DMS 273 (cell line): Measurements from ENCODE around the gene GABARAP.

ENCODE experiments used
- DNase-seq: peaks from one replicate; lab custom pipeline; 2025; ENCODE audit not compliant: unreplicated experiment; lab: John Stamatoyannopoulos, UW

The GABARAP gene

DNA sequence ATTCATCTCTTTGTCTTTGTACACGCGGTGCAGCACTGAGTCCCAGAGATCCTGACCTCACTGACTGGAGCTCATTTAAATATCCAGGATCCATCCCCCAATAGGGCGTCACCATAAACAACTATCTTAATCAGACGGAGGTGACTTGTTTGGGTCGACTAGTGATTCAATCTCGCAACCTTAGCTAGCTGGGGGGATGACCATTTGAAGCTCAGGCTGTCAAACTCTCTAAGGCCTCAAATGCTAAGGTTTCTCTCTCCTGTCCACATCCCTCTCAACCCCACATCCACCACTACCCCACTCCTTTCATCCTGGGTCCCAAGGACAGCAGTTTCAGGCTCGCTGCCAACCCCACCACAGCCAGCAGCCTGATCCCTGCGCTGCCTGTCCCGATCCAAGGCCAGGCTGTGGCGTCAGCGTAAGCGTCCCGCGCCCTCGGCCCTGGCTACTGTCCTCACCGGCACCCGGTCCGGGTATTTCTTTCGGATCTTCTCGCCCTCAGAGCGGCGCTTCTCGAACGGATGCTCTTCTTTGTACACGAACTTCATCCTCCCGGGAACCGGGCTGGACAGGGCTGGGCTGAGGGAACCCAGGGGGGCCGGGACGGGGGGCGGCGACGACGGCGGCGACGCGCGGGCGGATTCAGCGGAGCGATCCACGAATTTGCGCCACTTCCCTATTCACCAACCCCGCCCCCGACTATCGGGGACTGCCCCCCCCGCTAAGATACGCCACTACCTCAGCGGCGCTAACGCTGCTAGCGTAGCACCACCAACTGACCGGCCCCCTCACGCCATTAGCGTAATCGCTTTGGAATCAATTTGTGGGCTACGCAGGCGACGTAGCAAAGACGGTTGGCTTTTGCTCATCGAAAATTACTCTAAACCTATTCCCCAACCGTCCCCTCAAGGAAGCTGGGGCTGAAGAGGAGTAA, at the start of gene GABARAP:
Gene GABARAP (minus strand): TSS at position 667 of the 934 bp plus-strand sequence. CDS start 119 bp downstream, at position 548.
- peak; percentile 92 for DNase-seq

DNA sequence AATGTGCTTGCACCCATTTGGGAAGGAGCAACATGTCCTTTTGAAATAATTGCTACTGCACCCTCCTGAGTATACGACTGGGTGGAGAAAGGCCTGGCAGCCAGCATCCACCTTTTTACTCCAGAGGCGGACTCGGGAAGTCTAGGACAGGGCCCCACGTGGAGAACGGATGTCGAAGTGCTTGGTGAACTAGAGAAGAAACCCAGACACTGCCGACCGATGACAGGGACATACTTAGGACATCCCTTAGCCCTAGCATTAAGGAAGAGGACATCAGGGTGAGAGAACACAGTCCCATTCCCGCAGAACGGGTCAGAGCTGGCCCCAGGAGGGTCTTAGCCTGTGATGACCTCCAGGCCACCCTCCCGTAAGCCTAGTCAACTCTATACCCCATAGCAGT, 48.4 kb upstream of the GABARAP start:
- DNase-seq: no peak

DNA sequence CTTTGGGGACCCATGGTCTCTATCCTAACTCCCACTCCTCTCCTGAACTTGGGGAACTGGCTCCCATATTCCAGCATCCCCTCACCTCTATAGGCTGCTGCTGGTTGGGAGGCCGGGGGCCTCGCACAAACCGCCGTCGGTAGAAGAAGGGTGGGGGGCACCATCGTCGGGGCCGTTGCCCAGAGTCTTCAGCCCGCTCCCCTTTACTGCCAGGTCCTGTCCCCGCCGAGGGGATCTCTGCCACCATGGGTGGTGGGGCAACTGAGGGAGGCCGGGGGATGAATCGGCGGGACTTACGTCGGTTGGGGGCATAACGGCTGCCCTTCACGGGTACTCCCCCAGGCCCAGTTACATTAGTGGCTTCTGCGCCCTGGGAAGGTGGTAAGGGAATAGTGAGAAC, 47.9 kb upstream of the GABARAP start:
- DNase-seq: no peak

DNA sequence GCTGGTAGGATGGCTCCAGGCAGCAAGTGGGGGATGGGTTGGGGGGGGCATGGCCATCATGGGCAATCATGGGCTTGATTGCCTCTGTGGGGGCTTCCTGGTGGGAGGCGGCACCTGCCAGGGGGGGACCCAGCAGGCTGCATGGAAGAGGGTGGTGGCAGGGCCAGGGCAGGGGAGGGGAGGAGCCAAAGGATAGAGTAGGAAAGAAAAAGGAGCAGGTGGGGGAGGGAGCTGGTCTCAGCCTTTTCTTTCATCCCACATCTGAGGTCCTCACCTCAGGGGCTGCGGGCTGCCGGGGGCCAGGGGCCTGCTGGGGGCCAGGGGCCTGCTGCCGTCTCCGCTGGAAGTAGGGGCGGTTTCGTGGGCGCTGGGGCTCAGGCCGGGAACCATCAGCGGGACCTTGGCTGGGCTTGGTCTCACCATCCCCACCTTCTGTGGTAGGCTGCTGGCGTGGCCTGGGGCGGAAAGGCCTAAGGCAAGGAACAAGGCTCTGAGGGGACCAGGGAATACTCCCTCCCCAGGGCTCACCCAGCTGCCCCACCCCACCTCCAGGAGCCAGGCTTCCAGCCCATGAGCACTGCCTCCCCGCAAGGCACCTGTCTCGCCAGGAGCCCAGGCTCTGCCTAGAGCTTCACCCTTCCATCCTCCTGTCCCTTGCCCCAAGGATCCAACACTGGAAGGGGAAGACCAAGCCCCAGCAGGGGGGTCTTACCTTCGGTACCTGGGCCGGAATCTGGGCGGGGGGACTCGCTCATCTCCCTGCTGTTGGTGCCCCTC, 47.2 kb upstream of the GABARAP start:
- no peak for DNase-seq

DNA sequence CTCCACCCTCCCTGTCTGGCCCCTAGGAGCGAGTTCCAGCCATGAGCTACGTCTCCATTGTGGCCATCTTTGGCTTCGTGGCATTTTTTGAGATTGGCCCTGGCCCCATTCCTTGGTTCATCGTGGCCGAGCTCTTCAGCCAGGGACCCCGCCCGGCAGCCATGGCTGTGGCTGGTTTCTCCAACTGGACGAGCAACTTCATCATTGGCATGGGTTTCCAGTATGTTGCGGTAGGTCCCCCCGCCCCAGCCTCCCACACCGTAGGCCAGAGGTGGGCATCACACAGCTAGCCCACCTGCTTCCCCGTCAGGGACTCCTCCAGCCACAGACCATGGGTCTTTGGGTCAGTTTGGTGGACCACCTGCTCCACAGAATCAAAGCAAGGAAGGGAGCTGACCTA, 43.4 kb upstream of the GABARAP start:
- no peak for DNase-seq

DNA sequence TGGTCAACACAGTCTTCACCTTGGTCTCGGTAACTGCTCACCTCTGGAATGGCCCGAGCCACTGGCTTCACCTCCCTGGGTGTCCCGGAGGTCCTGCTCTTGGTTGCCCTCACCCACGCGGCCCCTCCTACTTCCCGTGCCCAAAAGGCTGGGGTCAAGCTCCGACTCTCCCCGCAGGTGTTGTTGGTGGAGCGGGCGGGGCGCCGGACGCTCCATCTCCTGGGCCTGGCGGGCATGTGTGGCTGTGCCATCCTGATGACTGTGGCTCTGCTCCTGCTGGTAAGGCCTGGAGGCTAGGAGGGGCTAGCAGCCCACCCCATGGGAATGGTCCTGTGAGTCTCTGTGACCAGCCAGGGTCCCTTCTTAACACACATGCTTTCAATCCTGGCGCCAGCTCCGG, 42.7 kb upstream of the GABARAP start:
- DNase-seq: no peak

DNA sequence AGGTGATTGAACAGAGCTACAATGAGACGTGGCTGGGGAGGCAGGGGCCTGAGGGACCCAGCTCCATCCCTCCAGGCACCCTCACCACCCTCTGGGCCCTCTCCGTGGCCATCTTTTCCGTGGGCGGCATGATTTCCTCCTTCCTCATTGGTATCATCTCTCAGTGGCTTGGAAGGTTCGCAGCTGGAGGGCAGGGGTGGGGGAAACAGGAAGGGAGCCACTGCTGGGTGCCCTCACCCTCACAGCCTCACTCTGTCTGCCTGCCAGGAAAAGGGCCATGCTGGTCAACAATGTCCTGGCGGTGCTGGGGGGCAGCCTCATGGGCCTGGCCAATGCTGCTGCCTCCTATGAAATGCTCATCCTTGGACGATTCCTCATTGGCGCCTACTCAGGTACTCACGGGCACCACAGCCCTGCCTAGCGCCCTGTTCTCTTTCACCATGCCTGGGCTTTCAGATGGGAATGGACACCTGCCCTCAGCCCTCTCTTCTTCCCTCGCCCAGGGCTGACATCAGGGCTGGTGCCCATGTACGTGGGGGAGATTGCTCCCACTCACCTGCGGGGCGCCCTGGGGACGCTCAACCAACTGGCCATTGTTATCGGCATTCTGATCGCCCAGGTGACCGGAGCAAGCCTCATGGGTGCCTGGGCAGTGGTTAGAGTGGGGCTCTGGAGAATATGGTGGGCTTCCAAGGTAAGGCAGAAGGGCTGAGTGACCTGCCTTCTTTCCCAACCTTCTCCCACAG, 41.4 kb upstream of the GABARAP start:
- no peak for DNase-seq

DNA sequence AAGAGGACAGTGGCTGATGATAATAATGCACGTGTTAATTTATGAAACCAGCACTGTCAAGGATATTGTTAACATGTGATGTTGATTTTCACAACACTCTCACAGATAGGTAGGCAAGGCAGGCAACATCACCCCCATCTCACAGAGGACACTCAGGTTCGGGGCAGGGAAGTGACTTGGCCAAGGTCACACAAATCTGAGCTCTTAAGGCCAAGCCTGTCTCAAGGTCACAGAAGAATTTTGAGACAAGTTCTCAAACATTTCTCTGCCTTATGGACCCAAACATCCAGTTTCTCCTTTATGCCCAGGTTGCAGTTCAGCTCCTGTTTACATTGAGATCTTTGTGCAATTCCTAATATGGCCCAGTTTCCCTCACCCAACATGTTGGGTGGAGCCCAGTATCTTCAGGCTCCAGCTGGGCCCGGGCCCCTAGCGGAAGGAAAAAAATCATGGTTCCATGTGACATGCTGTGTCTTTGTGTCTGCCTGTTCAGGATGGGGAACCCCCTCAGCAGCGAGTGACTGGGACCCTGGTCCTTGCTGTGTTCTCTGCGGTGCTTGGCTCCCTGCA, 40.6 kb upstream of the GABARAP start:
- peak; percentile 18 for DNase-seq

DNA sequence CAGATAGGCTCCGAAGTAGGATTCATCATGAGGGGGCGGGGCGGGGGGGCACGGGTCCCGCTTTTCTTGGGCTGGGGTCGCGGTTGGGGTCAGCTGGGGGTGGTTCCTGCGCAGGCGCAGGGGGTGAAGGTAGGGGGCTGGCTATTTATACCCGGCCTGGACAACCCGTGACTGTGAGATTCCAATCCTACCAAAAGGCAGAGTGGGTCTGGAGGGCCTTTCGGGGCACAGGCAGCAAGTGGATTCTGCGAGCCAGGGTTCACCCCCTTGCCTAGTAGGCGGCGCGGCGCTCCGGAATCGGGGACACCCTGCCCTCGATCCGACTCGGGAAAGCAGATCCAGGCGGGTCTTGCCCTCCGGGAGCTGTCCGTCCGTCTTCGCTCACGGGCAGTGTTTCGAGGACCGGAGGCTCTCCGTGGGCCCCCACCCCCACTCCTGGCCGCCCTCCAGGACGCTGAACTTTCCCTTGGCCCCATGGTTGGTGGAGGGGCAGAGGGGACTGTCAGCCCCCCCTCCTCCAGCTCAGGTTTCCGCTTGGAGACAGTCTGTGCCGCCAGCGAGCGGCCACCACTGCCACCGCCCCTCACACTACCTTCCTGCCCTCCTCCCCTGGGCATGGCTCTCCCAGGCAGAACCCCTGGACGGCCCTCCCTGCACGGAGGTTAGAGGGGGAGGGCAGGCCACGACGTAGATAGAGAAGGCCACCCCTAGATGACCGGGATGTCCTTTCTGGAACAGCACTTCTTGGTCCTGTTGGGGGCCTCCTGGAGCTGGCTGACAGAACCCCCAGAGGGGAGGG, 39.9 kb upstream of the GABARAP start:
- no peak for DNase-seq

DNA sequence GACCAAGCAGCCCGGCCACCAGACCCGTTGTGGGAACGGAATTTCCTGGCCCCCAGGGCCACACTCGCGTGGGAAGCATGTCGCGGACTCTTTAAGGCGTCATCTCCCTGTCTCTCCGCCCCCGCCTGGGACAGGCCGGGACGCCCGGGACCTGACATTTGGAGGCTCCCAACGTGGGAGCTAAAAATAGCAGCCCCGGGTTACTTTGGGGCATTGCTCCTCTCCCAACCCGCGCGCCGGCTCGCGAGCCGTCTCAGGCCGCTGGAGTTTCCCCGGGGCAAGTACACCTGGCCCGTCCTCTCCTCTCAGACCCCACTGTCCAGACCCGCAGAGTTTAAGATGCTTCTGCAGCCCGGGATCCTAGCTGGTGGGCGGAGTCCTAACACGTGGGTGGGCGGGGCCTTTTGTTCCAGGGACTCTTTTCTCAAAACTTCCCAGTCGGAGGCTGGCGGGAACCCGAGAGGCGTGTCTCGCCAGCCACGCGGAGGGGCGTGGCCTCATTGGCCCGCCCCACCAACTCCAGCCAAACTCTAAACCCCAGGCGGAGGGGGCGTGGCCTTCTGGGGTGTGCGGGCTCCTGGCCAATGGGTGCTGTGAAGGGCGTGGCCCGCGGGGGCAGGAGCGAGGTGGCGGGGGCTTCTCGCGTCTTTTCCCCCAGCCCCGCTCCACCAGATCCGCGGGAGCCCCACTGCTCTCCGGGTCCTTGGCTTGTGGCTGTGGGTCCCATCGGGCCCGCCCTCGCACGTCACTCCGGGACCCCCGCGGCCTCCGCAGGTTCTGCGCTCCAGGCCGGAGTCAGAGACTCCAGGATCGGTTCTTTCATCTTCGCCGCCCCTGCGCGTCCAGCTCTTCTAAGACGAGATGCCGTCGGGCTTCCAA, 39.1 kb upstream of the GABARAP start, which contains the start of gene SLC2A4:
Gene SLC2A4 (plus strand): TSS at position 645 of the 879 bp plus-strand sequence. CDS start 217 bp downstream, at position 862.
- peak; percentile 97 for DNase-seq

DNA sequence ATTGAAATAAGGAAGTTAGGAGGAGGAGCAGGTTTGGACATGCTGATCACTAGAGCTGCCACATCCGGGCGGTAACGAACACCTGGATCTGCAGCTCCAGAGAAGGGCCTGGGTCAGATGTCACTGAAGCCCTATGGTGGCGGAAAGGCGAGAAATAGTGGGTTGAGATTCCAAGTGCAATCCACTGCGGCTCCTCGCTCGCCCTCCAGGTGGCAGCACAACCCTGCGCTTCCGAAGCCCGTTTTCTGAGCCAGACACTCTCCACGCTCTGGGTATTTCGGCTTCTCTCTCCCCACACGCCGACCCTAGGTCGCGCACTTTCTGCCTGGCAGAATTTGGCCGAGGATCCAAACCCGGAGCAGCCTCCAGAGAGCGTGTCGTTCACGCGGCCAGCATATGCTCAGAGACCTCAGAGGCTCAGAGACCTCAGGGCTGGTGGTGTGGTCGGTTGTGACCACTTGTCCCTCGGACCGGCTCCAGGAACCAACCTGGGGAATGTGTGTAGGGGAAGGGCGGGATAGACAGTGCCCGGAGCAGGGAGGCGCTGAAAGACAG, 38.3 kb upstream of the GABARAP start:
- peak; percentile 93 for DNase-seq

DNA sequence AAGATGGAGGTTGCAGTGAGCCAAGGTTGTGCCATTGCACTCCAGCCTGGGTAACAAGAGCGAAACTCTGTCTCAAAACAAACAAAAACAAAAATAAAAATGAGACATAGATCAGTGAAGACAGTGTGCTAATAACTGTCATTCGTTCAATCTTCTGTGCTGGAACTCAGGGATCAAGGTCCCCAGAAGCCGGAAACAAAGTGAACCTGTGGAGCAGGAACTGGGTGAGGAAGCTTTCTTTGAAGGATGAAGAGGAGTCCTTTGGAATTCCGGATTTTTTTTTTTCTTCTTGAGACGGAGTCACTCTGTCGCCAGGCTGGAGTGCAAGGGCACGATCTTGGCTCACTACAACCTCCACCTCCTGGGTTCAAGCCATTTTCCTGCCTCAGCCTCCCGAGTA, 37.2 kb upstream of the GABARAP start:
- no peak for DNase-seq

DNA sequence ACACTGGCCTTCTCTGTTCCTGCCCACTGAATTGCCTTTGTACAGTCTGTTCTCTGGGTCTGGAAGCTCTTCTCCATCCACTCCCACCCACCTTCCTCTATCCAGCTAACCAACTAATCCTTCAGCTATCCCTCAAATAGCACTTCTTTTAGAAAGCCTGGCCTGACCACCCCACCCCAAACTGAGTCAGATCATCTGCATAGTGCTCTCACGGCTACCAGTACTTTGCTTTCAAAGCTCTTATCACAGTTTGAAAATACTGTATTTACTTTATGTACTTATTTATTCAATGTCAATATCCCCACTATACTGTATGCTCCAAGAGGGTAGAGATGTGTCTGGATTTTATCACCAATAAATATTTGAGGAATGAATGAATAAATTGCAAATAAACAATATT, 24.5 kb upstream of the GABARAP start:
- no peak for DNase-seq

DNA sequence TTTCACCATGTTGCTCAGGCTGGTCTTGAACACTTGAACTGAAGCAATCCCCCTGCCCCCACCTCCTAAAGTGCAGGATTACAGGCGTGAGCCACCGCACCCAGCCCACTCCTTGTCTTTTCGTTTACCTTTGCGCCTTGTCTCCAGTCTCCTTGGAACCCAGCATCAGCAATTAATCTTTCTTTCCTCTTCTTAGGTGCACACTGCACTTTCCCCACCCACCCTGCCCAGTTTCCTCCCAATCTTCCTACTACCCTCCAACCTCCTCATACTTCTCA, 21.5 kb upstream of the GABARAP start:
- no peak for DNase-seq

DNA sequence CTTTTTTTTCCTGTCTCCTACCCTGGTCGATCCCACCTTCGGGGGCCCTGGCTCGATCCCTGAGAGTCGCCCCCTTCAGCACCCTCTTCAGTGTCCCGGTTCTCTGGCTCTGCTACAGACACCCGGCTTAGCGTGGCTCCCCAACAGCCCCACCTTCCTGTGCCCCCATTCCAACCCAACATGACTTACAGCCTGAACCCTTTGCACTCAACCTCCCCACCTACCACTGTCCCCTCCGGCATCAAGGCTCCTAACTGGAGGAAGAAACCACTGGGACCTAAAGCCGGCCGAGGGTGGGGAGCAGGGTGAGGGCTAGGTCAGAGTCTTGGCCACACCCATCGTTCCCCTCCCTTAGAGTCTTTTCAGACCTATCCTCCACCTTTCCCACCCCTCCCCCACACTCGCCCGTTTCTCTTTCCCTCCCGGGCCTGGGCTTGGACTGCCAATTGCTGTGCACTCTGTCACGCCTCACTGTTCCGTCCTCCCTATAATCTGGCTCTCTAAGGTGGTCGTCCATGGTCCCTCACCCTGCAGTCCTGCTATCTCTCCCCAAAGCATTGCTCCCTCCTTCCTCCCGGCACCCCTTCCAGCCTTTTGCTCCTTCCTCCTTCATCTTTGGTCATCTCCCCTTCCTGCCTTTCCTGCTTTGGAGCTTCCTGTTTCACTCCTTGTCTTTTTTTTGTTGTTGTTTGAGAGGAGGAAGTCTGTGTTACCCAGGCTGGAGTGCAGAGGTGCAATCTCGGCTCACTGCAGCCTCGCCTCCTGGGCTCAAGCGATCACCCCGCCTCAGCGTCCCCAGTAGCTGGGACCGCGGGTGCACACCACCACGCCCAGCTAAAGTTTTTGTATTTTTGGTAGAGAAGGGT, 20.9 kb upstream of the GABARAP start:
- DNase-seq: no peak

DNA sequence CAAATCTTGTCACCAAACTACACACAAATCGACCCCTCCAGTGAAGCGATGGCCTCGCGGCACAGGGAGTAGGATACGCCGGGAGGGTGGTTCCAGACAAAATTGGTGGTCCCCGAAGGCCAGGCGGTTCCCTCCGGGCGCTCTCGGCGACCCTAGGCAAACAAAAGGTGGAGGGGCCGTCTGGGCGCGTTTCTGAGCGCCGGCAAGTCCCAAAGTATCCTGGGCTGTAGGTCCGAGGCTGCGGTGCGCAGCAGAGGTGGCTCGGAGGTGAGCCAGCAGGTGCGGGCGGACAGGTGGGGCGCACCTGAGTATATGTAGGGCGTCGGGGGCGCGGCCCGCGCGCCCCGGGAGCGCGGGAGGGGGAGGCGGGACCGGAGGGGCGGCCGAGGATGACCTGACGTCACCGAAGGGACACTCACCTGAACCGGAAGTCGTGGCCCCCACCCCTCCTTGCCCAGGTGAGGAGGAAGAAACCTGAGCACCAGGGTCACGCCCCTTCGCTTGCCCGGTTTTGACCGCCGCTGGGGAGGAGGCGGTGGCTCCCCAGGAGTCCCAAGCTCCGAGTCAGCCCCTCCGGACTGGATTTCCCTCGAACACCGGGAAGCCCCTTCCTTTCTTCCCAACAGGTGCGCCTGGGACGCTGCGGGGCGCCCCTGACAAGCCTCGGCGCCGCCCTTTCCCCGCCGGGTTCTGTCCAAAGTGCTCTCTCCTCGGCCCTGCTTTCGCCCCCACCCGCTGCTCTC, 20.1 kb upstream of the GABARAP start, which contains the start of gene CLDN7:
Gene CLDN7 (minus strand): TSS at position 287 of the 743 bp plus-strand sequence. CDS start 435 bp downstream, outside the sequence.
- no peak for DNase-seq
